GM19468 (cell line): Measurements from ENCODE around the gene AP5B1.

Source experiments
- ATAC-seq: cut with Tn5 transposase; IDR thresholded peaks from one replicate; pipeline ENCODE4 v1.9.1; 2021; ENCODE audit warnings: mild to moderate bottlenecking, moderate library complexity, moderate number of reproducible peaks; ENCODE audit not compliant: unreplicated experiment; ENCODE audit errors: extremely low read depth

AP5B1 gene

GRCh38 chr11:65726660-65727059, 54.1 kb downstream of the AP5B1 start:
- no peak for ATAC-seq
